HepG2 (cell line): ENCODE measurements around the gene CAMKV. TPM values are rescaled to one million over a fixed set of nuclear protein-coding genes. Genes with fewer than 3 reads are reported as not detected.

Experiments used
- AHR ChIP-seq: IDR thresholded peaks from 2 replicates; pipeline ENCODE4 v1.6.1; 2018; ENCODE audit warnings: missing genetic modification reagents, missing compliant biosample characterization
- GMEB1 ChIP-seq: sonication (generic); formaldehyde crosslinking; IDR thresholded peaks from 2 replicates; pipeline ENCODE4 v1.5.1; 2020; ENCODE audit warnings: missing genetic modification reagents, mild to moderate bottlenecking, borderline replicate concordance
- HINFP ChIP-seq: sonication (generic); formaldehyde crosslinking; IDR thresholded peaks from 2 replicates; pipeline ENCODE4 v1.4.0; 2020; ENCODE audit warnings: low read depth, mild to moderate bottlenecking, missing genetic modification reagents
- IRX3 ChIP-seq: sonication (generic); formaldehyde crosslinking; IDR thresholded peaks from 2 replicates; pipeline ENCODE4 v1.8.1; 2023; ENCODE audit warnings: mild to moderate bottlenecking, low read depth, missing genetic modification reagents, borderline replicate concordance
- JDP2 ChIP-seq: sonication (generic); formaldehyde crosslinking; IDR thresholded peaks from 2 replicates; pipeline ENCODE4 v1.8.1; 2022; ENCODE audit warnings: missing genetic modification reagents, borderline replicate concordance
- NR0B2 ChIP-seq: sonication (generic); formaldehyde crosslinking; IDR thresholded peaks from 2 replicates; pipeline ENCODE4 v1.4.0; 2020; ENCODE audit warnings: mild to moderate bottlenecking, missing genetic modification reagents
- RAD21 ChIP-seq: fragments of 450-650 bp; formaldehyde crosslinking; IDR thresholded peaks from 2 replicates; pipeline ENCODE4 v1.5.0; 2020; ENCODE audit warnings: mild to moderate bottlenecking
- SRSF4 ChIP-seq: fragments of 200-400 bp; formaldehyde crosslinking; IDR thresholded peaks from one replicate; pipeline ENCODE4 v1.6.1; 2018; ENCODE audit warnings: mild to moderate bottlenecking, low read depth, low read length, moderate library complexity; ENCODE audit not compliant: poor library complexity, severe bottlenecking
- TOPORS ChIP-seq: sonication (generic); formaldehyde crosslinking; IDR thresholded peaks from 2 replicates; pipeline ENCODE4 v1.8.0; 2023; ENCODE audit warnings: mild to moderate bottlenecking, missing genetic modification reagents
- ZNF33B ChIP-seq: sonication (generic); formaldehyde crosslinking; IDR thresholded peaks from 2 replicates; pipeline ENCODE4 v1.5.1; 2020; ENCODE audit warnings: mild to moderate bottlenecking, missing genetic modification reagents
- ZNF569 ChIP-seq: sonication (generic); formaldehyde crosslinking; IDR thresholded peaks from 2 replicates; pipeline ENCODE4 v1.5.0; 2020; ENCODE audit warnings: mild to moderate bottlenecking, missing genetic modification reagents, moderate library complexity, borderline replicate concordance
- ZNF646 ChIP-seq: sonication (generic); formaldehyde crosslinking; IDR thresholded peaks from 2 replicates; pipeline ENCODE4 v1.9.0; 2021; ENCODE audit warnings: mild to moderate bottlenecking, missing genetic modification reagents
- ZNF7 ChIP-seq: IDR thresholded peaks from 2 replicates; pipeline ENCODE4 v1.6.1; 2016; ENCODE audit warnings: missing biosample characterization, missing genetic modification reagents
- ZNF724P ChIP-seq: sonication (generic); formaldehyde crosslinking; IDR thresholded peaks from 2 replicates; pipeline ENCODE4 v1.8.0; 2022; ENCODE audit warnings: missing genetic modification reagents, borderline replicate concordance
- polyA plus RNA-seq, 8 experiments: library from polyadenylated mRNA; depleted of rRNA in 3 of 8; stranded (reverse) in 7 of 8; unstranded in 1 of 8; fragments of >200 nt; fragmentation: Illumina TruSeq in 4 of 8; extraction: Trizol in 4 of 8; gene quantifications; 2 replicates each; pipeline versions ENCODE4 v1.2.1 to v1.2.3, GENCODE V29; 2011 to 2016; ENCODE audit warnings: low read depth in 4 of 8, missing spikeins in 1 of 8, mixed read lengths in 1 of 8; ENCODE audit not compliant: insufficient read depth in 1 of 8
- total RNA-seq, 5 experiments: library from RNA; depleted of rRNA; stranded (reverse); fragments of >200 nt; fragmentation: Illumina TruSeq; extraction: Trizol; gene quantifications; 2 replicates each; pipeline ENCODE4 v1.2.3, GENCODE V29; 2016; ENCODE audit warnings: low read depth in 1 of 5
- TF ChIP-seq, protein P1 (sequence below): sonication (generic); formaldehyde crosslinking; IDR thresholded peaks from 2 replicates; pipeline ENCODE4 v1.4.0; 2020; ENCODE audit warnings: mild to moderate bottlenecking, missing genetic modification reagents

Gene CAMKV
- total and polyA plus RNA-seq, 2 of the 13 experiments (the other 11 are each of a cell fraction or from before 2014, with no cell fraction given), result 0.13 to 0.15 TPM

GRCh38 chr3:49856181-49857005 is 13.3 kb downstream of the CAMKV start, which contains the start of gene TRAIP (continued):
- no peak for TF ChIP-seq ZNF7 (CRISPR knock-in tag)
- TF ChIP-seq RAD21 (CRISPR knock-in tag), result no peak
- TF ChIP-seq IRX3 (CRISPR knock-in tag), result no peak
- no peak for TF ChIP-seq ZNF646 (CRISPR knock-in tag)
- TF ChIP-seq JDP2 (CRISPR knock-in tag), result no peak
- TF ChIP-seq GMEB1, result peak; percentile 69; the same call in 1 of the 2 replicates
- no peak for TF ChIP-seq ZNF569 (CRISPR knock-in tag)
- TF ChIP-seq TOPORS (CRISPR knock-in tag), result 0 out of 2 replicates have a peak, but pooled peaks have one; percentile 29
- TF ChIP-seq, protein P1, sequence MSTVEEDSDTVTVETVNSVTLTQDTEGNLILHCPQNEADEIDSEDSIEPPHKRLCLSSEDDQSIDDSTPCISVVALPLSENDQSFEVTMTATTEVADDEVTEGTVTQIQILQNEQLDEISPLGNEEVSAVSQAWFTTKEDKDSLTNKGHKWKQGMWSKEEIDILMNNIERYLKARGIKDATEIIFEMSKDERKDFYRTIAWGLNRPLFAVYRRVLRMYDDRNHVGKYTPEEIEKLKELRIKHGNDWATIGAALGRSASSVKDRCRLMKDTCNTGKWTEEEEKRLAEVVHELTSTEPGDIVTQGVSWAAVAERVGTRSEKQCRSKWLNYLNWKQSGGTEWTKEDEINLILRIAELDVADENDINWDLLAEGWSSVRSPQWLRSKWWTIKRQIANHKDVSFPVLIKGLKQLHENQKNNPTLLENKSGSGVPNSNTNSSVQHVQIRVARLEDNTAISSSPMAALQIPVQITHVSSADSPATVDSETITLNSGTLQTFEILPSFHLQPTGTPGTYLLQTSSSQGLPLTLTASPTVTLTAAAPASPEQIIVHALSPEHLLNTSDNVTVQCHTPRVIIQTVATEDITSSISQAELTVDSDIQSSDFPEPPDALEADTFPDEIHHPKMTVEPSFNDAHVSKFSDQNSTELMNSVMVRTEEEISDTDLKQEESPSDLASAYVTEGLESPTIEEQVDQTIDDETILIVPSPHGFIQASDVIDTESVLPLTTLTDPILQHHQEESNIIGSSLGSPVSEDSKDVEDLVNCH (CRISPR knock-in tag), result no peak
- TF ChIP-seq NR0B2 (CRISPR knock-in tag), result peak; percentile 66
- no peak for TF ChIP-seq HINFP (CRISPR knock-in tag)
- peak; percentile 81; the same call in 1 of the 2 replicates for TF ChIP-seq ZNF724P (CRISPR knock-in tag)
- no peak for TF ChIP-seq ZNF33B
- no peak for TF ChIP-seq AHR (CRISPR knock-in tag)
- no peak for TF ChIP-seq SRSF4
